Measurements from ENCODE around the gene SRPK3. TPM values are rescaled to one million over a fixed set of nuclear protein-coding genes. Genes with fewer than 3 reads are reported as not detected.

Gene SRPK3
- total RNA-seq, 2 experiments from 2014 or later: not detected

- H3K4me1 Mint-ChIP-seq (ENCODE audit: low read depth): no peaks in the 10 kb centered on the region
- H3K27me3 ChIP-seq (ENCODE audit: control insufficient read depth in 1 of 2, insufficient read depth in 2 of 2, low read length in 2 of 2): no peaks in the 10 kb centered on the region
- no peak for ATAC-seq (ENCODE audit: poor library complexity)
These were observed 11.5 kb upstream of the SRPK3 start for GRCh38 chrX:153769158-153769864.

GRCh38 chrX:153769865-153770600 is 10.8 kb upstream of the SRPK3 start:
- no peak for TF ChIP-seq CTCF (IDR thresholded peaks at IDR 0.05)
- no peaks in the 10 kb centered on the region for H3K9me3 ChIP-seq (ENCODE audit: control insufficient read depth in 1 of 2, insufficient read depth in 1 of 2, low read length in 2 of 2)
- DNase-seq (peak in 2 of 14 experiments; percentile 2 to 6), ATAC-seq (ENCODE audit: poor library complexity) (no peak)
- no peak overlapping the region for H3K27ac Mint-ChIP-seq
- H3K27me3 ChIP-seq (ENCODE audit: control insufficient read depth in 1 of 2, insufficient read depth in 2 of 2, low read length in 2 of 2): no peaks in the 10 kb centered on the region
- H3K9me3 Mint-ChIP-seq: no peaks in the 10 kb centered on the region
- H3K27me3 Mint-ChIP-seq: no peaks in the 10 kb centered on the region
- POLR2A ChIA-PET: no interaction called here
- H3K4me1 Mint-ChIP-seq (ENCODE audit: low read depth): no peaks in the 10 kb centered on the region
- H3K36me3 Mint-ChIP-seq (ENCODE audit: low read depth): no peaks in the 10 kb centered on the region
- no peak overlapping the region for H3K4me3 ChIP-seq (ENCODE audit: low read length)
- intact Hi-C loops (cut with DNase I, micrococcal nuclease): loop anchor here in 1 of 2 experiments (10.0 kb wide), 1 partner anchor 115 kb away; the partner anchor contains the start of gene L1CAM
- no peak overlapping the region for H3K4me3 Mint-ChIP-seq
- peaks cover 4% of the 10 kb centered on the region for H3K4me1 ChIP-seq (ENCODE audit: insufficient read depth, low read length)
- H3K27ac ChIP-seq (ENCODE audit: low read depth in 1 of 2, low read length in 2 of 2): no peak overlapping the region
- no peaks in the 10 kb centered on the region for H3K36me3 ChIP-seq (ENCODE audit: insufficient read depth, low read length)
- CTCF ChIA-PET: no interaction called here

More at GRCh38 chrX:153769158-153769864, 11.5 kb upstream of the SRPK3 start:
- Histone ChIP-seq H3K36me3 (ENCODE audit: insufficient read depth, low read length) (no peaks in the 10 kb centered on the region), H3K4me1 (ENCODE audit: insufficient read depth, low read length) (peaks cover 5% of the 10 kb centered on the region), H3K4me3 (ENCODE audit: low read length) (no peak overlapping the region), H3K9me3 (ENCODE audit: control insufficient read depth in 1 of 2, insufficient read depth in 1 of 2, low read length in 2 of 2) (no peaks in the 10 kb centered on the region), H3K27ac (ENCODE audit: low read depth in 1 of 2, low read length in 2 of 2) (no peak overlapping the region)
- ChIA-PET CTCF (no interaction called here), POLR2A (no interaction called here)
- peak in 2 of 14 experiments; percentile 4 to 12 for DNase-seq
- Mint-ChIP-seq H3K4me3 (no peak overlapping the region), H3K27me3 (no peaks in the 10 kb centered on the region), H3K27ac (no peak overlapping the region), H3K9me3 (no peaks in the 10 kb centered on the region), H3K36me3 (ENCODE audit: low read depth) (no peaks in the 10 kb centered on the region)
- no peak for TF ChIP-seq CTCF (IDR thresholded peaks at IDR 0.05)
- intact Hi-C loops (cut with DNase I, micrococcal nuclease): loop anchor here in 1 of 2 experiments (10.0 kb wide), 1 partner anchor 115 kb away; the partner anchor contains the start of gene L1CAM

GRCh38 chrX:153770601-153771414 is 10.0 kb upstream of the SRPK3 start:
- no peak for TF ChIP-seq CTCF (IDR thresholded peaks at IDR 0.05)
- intact Hi-C loops (cut with DNase I, micrococcal nuclease): no loop called here
- Mint-ChIP-seq H3K27ac (no peak overlapping the region), H3K36me3 (ENCODE audit: low read depth) (no peaks in the 10 kb centered on the region), H3K4me1 (ENCODE audit: low read depth) (no peaks in the 10 kb centered on the region), H3K9me3 (no peaks in the 10 kb centered on the region), H3K4me3 (no peak overlapping the region), H3K27me3 (no peaks in the 10 kb centered on the region)
- ATAC-seq (ENCODE audit: poor library complexity) (no peak), DNase-seq (peak in 2 of 14 experiments; percentile 1 to 10)
- H3K27ac ChIP-seq (ENCODE audit: low read depth in 1 of 2, low read length in 2 of 2): no peak overlapping the region
- CTCF ChIA-PET: no interaction called here
- H3K36me3 ChIP-seq (ENCODE audit: insufficient read depth, low read length): no peaks in the 10 kb centered on the region
- no peaks in the 10 kb centered on the region for H3K9me3 ChIP-seq (ENCODE audit: control insufficient read depth in 1 of 2, insufficient read depth in 1 of 2, low read length in 2 of 2)
- H3K4me3 ChIP-seq (ENCODE audit: low read length): no peak overlapping the region
- H3K4me1 ChIP-seq (ENCODE audit: insufficient read depth, low read length): peaks cover 4% of the 10 kb centered on the region
- no peaks in the 10 kb centered on the region for H3K27me3 ChIP-seq (ENCODE audit: control insufficient read depth in 1 of 2, insufficient read depth in 2 of 2, low read length in 2 of 2)
- POLR2A ChIA-PET: no interaction called here

Data from CD4-positive, alpha-beta T cell (primary cell).